ENCODE measurements around the gene TMEM132C. TPM values are rescaled to one million over a fixed set of nuclear protein-coding genes. Genes with fewer than 3 reads are reported as not detected.

Gene TMEM132C
- total RNA-seq, 1 experiment from 2014 or later: not detected

- DNase-seq (ENCODE audit: low spot score): no peak
- ChIA-PET POLR2A (no interaction called here), CTCF (no interaction called here)
- no peak for ATAC-seq
- H3K27me3 Mint-ChIP-seq (ENCODE audit: low read depth): peaks cover 11% of the 10 kb centered on the region
- TF ChIP-seq, protein P1, sequence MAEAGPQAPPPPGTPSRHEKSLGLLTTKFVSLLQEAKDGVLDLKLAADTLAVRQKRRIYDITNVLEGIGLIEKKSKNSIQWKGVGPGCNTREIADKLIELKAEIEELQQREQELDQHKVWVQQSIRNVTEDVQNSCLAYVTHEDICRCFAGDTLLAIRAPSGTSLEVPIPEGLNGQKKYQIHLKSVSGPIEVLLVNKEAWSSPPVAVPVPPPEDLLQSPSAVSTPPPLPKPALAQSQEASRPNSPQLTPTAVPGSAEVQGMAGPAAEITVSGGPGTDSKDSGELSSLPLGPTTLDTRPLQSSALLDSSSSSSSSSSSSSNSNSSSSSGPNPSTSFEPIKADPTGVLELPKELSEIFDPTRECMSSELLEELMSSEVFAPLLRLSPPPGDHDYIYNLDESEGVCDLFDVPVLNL (CRISPR knock-in tag; IDR thresholded peaks at IDR 0.05; ENCODE audit: borderline replicate concordance, low read depth): no peak
- TF ChIP-seq GTF2I (CRISPR knock-in tag; conservative IDR thresholded peaks at IDR 0.05): no peak
- no peak overlapping the region for H3K27ac Mint-ChIP-seq
- peaks cover 82% of the 10 kb centered on the region for H3K9me3 Mint-ChIP-seq
- H3K4me3 Mint-ChIP-seq: no peak overlapping the region
- H3K36me3 Mint-ChIP-seq: peaks cover 79% of the 10 kb centered on the region
- H3K4me1 Mint-ChIP-seq: no peaks in the 10 kb centered on the region
Observed at GRCh38 chr12:128531170-128531569, 264.2 kb downstream of the TMEM132C start.

GRCh38 chr12:128534906-128535305 is 267.9 kb downstream of the TMEM132C start:
- ChIA-PET POLR2A (no interaction called here), CTCF (no interaction called here)
- DNase-seq (ENCODE audit: low spot score) (no peak), ATAC-seq (no peak)
- Mint-ChIP-seq H3K27me3 (ENCODE audit: low read depth) (peaks cover 11% of the 10 kb centered on the region), H3K4me3 (no peak overlapping the region), H3K9me3 (peaks cover 84% of the 10 kb centered on the region), H3K4me1 (no peaks in the 10 kb centered on the region), H3K36me3 (peaks cover 80% of the 10 kb centered on the region), H3K27ac (no peak overlapping the region)
- no peak for TF ChIP-seq ZBTB21 (CRISPR knock-in tag; IDR thresholded peaks at IDR 0.05; ENCODE audit: borderline replicate concordance)
- no peak for TF ChIP-seq MXD4 (CRISPR knock-in tag; IDR thresholded peaks at IDR 0.05; ENCODE audit: borderline replicate concordance)
- no peak for TF ChIP-seq CREM (CRISPR knock-in tag; IDR thresholded peaks at IDR 0.05)
- TF ChIP-seq CBFB (CRISPR knock-in tag; IDR thresholded peaks at IDR 0.05; ENCODE audit: low read depth): no peak
- TF ChIP-seq, protein P2, sequence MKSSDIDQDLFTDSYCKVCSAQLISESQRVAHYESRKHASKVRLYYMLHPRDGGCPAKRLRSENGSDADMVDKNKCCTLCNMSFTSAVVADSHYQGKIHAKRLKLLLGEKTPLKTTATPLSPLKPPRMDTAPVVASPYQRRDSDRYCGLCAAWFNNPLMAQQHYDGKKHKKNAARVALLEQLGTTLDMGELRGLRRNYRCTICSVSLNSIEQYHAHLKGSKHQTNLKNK (CRISPR knock-in tag; IDR thresholded peaks at IDR 0.05): no peak
- no peak for TF ChIP-seq ZNF138 (CRISPR knock-in tag; conservative IDR thresholded peaks at IDR 0.05)
- TF ChIP-seq, protein P1 (CRISPR knock-in tag; IDR thresholded peaks at IDR 0.05; ENCODE audit: borderline replicate concordance, low read depth): no peak
- TF ChIP-seq ATF6 (CRISPR knock-in tag; IDR thresholded peaks at IDR 0.05): no peak
- no peak for TF ChIP-seq NR3C1 (CRISPR knock-in tag; conservative IDR thresholded peaks at IDR 0.05; ENCODE audit: low read depth)
- TF ChIP-seq, protein P3, sequence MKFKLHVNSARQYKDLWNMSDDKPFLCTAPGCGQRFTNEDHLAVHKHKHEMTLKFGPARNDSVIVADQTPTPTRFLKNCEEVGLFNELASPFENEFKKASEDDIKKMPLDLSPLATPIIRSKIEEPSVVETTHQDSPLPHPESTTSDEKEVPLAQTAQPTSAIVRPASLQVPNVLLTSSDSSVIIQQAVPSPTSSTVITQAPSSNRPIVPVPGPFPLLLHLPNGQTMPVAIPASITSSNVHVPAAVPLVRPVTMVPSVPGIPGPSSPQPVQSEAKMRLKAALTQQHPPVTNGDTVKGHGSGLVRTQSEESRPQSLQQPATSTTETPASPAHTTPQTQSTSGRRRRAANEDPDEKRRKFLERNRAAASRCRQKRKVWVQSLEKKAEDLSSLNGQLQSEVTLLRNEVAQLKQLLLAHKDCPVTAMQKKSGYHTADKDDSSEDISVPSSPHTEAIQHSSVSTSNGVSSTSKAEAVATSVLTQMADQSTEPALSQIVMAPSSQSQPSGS (CRISPR knock-in tag; IDR thresholded peaks at IDR 0.05; ENCODE audit: borderline replicate concordance, low read depth): no peak
- no peak for TF ChIP-seq HMGA2 (CRISPR knock-in tag; IDR thresholded peaks at IDR 0.05)
- TF ChIP-seq NFATC4 (CRISPR knock-in tag; IDR thresholded peaks at IDR 0.05): no peak
- no peak for TF ChIP-seq SMAD4 (CRISPR knock-in tag; IDR thresholded peaks at IDR 0.05)
- TF ChIP-seq NFYB (CRISPR knock-in tag; conservative IDR thresholded peaks at IDR 0.05; ENCODE audit: low read depth): no peak
- TF ChIP-seq ZNF281 (CRISPR knock-in tag; IDR thresholded peaks at IDR 0.05): no peak
- TF ChIP-seq TP53 (CRISPR knock-in tag; IDR thresholded peaks at IDR 0.05): no peak
- TF ChIP-seq SMAD3 (CRISPR knock-in tag; IDR thresholded peaks at IDR 0.05; ENCODE audit: borderline replicate concordance): no peak

Data from WTC11 (cell line).